IMR-90 (cell line): ENCODE results near the gene PSMA4.

ENCODE experiments used
- BHLHE40 ChIP-seq: fragments of 150-350 bp; IDR thresholded peaks from 2 replicates; pipeline ENCODE4 v1.6.1; 2016; ENCODE audit warnings: mild to moderate bottlenecking, low read depth, low read length
- CEBPB ChIP-seq: IDR thresholded peaks from 2 replicates; pipeline ENCODE4 v1.6.1; 2012; ENCODE audit warnings: low read depth, low read length, improper control_type of control experiment
- FOS ChIP-seq: fragments of 150-350 bp; IDR thresholded peaks from 2 replicates; pipeline ENCODE4 v1.6.1; 2016; ENCODE audit warnings: low read depth, low read length
- MAFK ChIP-seq: IDR thresholded peaks from 2 replicates; pipeline ENCODE4 v1.6.1; 2012; ENCODE audit warnings: low read depth, low read length, improper control_type of control experiment
- MAZ ChIP-seq: IDR thresholded peaks from 2 replicates; pipeline ENCODE4 v1.6.1; 2012; ENCODE audit warnings: low read depth, mild to moderate bottlenecking, low read length, improper control_type of control experiment, moderate library complexity, borderline replicate concordance
- MXI1 ChIP-seq: IDR thresholded peaks from 2 replicates; pipeline ENCODE4 v1.6.1; 2012; ENCODE audit warnings: low read depth, mild to moderate bottlenecking, low read length, moderate library complexity, borderline replicate concordance
- POLR2A ChIP-seq: IDR thresholded peaks from 2 replicates; pipeline ENCODE4 v1.6.1; 2012; ENCODE audit warnings: mild to moderate bottlenecking, low read depth, low read length
- RAD21 ChIP-seq: IDR thresholded peaks from 2 replicates; pipeline ENCODE4 v1.6.1; 2012; ENCODE audit warnings: low read length, improper control_type of control experiment
- RCOR1 ChIP-seq: IDR thresholded peaks from 2 replicates; pipeline ENCODE4 v1.6.1; 2012; ENCODE audit warnings: mild to moderate bottlenecking, low read length, improper control_type of control experiment; ENCODE audit not compliant: insufficient replicate concordance
- RFX5 ChIP-seq: IDR thresholded peaks from 2 replicates; pipeline ENCODE4 v1.8.0; 2012; ENCODE audit warnings: low read depth, mild to moderate bottlenecking, low read length, moderate library complexity
- SMC3 ChIP-seq: fragments of 150-350 bp; IDR thresholded peaks from 2 replicates; pipeline ENCODE4 v1.6.1; 2016; ENCODE audit warnings: low read depth, mild to moderate bottlenecking, antibody characterized with exemption, low read length, moderate library complexity
- TF ChIP-seq, protein P1 (sequence below): conservative IDR thresholded peaks from 2 replicates; pipeline ENCODE4 v1.5.1; 2012; ENCODE audit warnings: mild to moderate bottlenecking, low read depth, low read length, improper control_type of control experiment
- TF ChIP-seq, protein P2 (sequence below): fragments of 150-350 bp; IDR thresholded peaks from 2 replicates; pipeline ENCODE4 v1.6.1; 2017; ENCODE audit warnings: mild to moderate bottlenecking, antibody characterized with exemption, low read length, low read depth
- TF ChIP-seq, protein P3 (sequence below): fragments of 150-350 bp; IDR thresholded peaks from 2 replicates; pipeline ENCODE4 v1.6.1; 2016; ENCODE audit warnings: low read depth, mild to moderate bottlenecking, low read length, moderate library complexity, borderline replicate concordance

DNA sequence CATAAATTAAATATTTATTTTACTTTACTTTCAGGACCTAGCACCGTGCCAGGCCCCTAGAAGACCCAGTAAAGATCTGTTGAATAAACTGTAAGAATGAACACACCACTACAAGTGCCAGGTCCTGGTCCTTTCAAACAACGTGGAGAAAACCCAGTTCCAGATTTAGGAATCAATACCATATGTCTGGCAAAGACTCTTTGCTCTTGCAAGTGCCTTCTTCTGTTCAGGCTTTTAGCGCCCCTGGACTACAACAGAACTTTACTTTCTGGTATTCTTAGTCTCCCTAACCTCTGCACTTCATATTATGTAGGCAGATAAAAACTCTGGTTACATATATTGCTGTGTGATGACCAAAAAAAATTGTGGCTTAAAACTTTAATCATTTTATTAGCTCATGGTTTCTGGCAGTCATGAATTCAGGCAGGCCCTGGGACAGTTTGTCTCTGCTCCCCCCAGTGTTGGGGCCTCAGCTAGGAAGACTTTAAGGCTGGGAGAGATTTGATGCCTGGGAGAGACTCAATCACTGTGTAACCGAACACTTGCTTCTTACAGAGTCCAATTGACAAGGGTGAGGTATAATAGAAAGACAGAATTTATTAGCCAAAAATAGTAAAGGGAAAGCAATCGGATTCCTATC, 2.9 kb upstream of the PSMA4 start:
- TF ChIP-seq SMC3 (no peak), FOS (no peak), BHLHE40 (no peak), RAD21 (no peak), POLR2A (no peak), MXI1 (no peak), MAZ (no peak), RFX5 (no peak), MAFK (no peak), CEBPB (no peak), RCOR1 (no peak)
- TF ChIP-seq, protein P1, sequence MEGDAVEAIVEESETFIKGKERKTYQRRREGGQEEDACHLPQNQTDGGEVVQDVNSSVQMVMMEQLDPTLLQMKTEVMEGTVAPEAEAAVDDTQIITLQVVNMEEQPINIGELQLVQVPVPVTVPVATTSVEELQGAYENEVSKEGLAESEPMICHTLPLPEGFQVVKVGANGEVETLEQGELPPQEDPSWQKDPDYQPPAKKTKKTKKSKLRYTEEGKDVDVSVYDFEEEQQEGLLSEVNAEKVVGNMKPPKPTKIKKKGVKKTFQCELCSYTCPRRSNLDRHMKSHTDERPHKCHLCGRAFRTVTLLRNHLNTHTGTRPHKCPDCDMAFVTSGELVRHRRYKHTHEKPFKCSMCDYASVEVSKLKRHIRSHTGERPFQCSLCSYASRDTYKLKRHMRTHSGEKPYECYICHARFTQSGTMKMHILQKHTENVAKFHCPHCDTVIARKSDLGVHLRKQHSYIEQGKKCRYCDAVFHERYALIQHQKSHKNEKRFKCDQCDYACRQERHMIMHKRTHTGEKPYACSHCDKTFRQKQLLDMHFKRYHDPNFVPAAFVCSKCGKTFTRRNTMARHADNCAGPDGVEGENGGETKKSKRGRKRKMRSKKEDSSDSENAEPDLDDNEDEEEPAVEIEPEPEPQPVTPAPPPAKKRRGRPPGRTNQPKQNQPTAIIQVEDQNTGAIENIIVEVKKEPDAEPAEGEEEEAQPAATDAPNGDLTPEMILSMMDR = no peak
- TF ChIP-seq, protein P2, sequence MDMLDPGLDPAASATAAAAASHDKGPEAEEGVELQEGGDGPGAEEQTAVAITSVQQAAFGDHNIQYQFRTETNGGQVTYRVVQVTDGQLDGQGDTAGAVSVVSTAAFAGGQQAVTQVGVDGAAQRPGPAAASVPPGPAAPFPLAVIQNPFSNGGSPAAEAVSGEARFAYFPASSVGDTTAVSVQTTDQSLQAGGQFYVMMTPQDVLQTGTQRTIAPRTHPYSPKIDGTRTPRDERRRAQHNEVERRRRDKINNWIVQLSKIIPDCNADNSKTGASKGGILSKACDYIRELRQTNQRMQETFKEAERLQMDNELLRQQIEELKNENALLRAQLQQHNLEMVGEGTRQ = no peak
- TF ChIP-seq, protein P3, sequence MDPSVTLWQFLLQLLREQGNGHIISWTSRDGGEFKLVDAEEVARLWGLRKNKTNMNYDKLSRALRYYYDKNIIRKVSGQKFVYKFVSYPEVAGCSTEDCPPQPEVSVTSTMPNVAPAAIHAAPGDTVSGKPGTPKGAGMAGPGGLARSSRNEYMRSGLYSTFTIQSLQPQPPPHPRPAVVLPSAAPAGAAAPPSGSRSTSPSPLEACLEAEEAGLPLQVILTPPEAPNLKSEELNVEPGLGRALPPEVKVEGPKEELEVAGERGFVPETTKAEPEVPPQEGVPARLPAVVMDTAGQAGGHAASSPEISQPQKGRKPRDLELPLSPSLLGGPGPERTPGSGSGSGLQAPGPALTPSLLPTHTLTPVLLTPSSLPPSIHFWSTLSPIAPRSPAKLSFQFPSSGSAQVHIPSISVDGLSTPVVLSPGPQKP = no peak
